ENCODE data around the gene NCS1.
"Not testable (repeated sequence)": the region's sequence is repeated elsewhere in the genome, so short reads cannot be mapped to it uniquely, and the experiment has no call there.

The NCS1 gene

DNA sequence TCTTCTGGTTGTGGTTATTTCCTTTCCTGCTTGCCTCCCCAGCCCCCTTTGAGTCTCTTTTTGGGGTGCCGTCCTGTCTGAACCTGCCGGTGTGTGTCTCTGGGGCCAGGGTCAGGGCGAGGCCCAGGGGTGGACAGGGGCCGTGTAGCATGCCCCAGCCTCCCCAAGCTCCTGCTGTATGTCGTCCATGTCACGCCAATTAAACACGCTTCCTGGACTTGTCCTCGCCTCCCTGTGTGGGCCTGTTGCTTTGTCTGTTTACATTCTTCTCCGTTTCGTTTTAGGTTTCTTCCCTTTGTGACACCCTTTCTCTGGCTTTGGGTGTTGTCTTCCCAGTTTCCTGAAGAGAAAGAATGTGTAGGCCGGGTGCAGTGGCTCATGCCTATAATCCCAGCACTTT lies 64.9 kb downstream of the NCS1 start:
- no peak for DNase-seq (ENCODE audit: low read depth, low spot score)

DNA sequence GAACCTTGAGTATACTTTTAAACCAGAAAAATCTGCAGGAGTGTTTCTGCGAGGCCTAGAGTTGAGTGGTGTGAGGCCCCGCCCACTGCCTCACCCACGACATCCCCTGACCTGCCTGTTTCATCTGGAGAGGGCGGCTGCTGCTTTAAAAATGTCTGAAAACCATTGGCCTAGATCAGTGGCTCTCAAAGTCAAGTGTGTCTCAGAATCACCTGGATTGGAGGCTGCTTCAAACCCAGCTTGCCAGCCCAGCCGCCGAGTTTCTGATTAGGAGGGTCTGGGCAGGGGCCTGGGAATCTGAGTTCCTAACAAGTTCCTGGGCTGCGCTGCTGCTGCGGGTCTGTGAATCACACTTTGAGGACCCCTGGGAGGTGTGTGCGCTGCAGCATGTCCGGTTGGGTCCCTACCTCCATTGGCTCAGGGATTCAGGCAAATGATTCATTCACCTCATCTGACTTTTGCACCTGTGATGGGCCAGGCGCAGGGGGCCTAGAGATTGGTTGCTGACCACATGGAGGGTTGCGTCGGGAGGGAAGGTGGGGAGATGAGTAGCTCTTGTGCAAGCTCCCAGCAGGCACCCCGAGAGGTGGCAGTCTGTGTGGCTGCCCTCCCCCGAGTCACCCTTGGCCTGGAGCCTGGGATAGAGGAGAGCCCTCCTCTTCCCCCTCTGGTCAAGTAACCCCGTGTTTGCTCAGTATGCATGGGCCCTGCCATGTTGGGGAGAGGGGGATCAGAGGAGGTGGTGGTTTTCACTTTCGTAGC lies 65.7 kb downstream of the NCS1 start:
- no peak for DNase-seq (ENCODE audit: low read depth, low spot score)

DNA sequence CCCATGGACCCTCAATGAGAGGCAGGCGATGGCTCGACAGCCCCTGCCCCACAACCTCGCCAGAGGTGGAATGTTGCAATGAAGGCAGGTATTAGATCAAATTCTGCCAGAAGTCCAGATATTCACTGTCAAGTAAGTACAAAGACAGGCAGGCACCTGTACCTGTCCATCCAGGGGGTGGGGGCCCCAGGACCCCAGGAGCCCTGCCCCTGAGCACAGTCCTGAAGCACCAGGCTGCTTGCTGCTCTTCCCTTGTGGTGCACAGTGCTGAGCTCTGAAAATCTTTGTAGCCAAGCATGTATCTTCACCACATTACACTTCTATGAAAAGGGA lies 67.1 kb downstream of the NCS1 start:
- no peak for DNase-seq (ENCODE audit: low read depth, low spot score)

DNA sequence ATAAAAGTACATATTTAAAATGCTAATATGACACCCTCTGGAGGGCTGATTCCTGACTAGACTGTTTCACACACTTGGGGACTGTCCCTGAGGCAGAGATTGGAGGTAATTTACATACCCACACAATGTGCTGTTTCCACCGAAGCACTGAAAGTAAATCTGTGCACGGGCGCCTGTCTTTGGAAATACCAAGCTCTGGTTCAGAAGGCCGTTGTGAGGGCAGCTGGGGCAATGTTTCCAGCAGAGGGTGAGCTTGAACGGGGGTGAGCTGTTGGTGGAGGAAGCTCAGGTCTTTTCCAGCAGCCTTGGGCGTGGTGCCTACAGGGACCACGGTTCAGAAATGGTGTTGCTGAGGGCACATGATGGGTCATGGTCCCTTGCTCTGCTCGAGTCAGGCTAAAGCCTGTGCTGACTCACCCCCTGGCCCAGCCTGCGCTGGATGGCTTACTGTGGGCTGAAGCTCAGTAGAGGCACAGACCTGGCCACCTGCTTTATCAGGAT lies 67.6 kb downstream of the NCS1 start:
- no peak for DNase-seq (ENCODE audit: low read depth, low spot score)

DNA sequence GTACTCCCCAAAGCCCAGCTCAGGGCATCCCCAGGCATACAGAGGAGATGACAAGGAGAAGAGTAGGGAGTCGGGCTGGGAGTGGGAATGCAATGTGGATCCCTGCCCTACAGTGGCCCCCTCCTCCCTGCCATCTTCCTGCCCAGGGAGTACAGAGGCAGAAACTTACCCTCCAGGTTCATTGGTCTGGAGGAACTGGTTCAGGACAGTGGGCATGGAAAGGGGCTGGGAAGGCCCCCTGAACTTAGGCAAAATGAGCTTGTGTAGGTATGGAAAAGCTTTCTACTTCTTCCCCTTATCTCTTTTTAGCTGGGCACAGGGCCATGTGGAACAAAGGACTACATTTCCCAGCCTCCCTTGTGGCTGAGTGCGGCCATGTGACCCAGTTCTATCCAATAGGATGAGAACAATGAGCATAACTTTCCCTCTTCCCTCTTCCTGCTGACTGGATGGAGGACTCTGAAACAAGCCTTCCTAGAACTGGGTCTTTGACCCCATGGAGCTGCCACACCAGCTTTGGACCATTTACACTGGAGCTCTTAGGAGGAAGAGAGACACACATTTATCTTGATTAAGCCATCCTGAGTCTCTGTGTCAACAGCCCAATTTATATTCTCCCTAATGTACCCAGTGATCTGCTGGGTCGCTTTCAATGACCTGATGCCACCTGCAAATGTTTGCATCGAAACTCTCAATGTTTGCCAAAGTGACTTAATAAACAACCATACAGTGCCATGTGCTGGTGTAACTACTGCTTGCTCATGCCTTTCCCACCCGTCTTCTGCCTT lies 68.4 kb downstream of the NCS1 start:
- DNase-seq (ENCODE audit: low read depth, low spot score): no peak

DNA sequence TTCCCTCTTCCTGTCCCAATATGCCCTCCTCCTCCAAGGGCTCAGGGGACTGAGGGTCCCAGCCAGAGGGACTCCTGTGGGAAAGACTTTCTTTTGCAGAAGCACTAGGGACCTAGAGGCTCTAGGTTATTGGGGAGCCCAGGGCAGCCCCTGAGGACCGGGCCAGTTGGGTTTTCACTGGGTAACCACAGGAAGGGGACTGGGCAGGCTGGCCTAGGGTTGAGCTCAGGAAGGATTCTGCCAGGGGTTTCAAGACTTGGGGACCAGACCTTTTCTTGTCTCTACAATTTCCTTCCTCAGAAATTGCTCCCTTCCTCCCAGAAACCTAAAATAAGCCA lies 69.0 kb downstream of the NCS1 start:
- no peak for DNase-seq (ENCODE audit: low read depth, low spot score)

DNA sequence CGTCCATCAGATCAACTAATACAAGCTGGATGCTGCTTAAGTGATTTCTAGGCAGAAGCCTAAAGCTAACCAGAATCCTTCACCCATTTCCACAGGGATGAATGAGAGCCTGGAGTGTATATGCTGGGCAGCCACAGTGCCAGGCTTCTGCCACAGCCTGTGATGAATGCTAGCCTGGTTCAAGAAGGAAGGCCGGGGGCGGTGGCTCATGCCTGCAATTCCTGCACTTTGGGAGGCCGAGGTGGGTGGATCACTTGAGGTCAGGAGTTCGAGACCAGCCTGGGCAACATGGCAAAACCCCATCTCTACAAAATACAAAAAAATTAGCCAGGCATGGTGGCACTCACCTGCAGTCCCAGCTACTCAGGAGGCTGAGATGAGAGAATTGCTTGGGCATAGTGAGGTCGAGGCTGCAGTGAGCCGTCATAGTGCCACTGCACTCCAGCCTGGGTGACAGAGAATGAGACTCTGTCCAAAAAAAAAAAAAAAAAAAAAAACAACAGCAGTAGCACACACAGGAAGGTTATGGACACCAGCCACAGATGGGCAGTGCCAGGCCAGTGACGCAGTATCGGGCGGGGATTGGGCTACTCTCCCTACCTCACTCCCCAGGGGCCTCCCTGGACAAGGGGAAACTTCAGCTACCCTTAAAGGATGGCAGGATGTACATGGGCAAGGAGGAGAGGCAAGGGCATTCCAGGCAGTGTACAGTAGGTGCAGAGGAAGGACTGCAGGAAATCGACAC lies 70.2 kb downstream of the NCS1 start:
- DNase-seq (ENCODE audit: low read depth, low spot score): no peak

DNA sequence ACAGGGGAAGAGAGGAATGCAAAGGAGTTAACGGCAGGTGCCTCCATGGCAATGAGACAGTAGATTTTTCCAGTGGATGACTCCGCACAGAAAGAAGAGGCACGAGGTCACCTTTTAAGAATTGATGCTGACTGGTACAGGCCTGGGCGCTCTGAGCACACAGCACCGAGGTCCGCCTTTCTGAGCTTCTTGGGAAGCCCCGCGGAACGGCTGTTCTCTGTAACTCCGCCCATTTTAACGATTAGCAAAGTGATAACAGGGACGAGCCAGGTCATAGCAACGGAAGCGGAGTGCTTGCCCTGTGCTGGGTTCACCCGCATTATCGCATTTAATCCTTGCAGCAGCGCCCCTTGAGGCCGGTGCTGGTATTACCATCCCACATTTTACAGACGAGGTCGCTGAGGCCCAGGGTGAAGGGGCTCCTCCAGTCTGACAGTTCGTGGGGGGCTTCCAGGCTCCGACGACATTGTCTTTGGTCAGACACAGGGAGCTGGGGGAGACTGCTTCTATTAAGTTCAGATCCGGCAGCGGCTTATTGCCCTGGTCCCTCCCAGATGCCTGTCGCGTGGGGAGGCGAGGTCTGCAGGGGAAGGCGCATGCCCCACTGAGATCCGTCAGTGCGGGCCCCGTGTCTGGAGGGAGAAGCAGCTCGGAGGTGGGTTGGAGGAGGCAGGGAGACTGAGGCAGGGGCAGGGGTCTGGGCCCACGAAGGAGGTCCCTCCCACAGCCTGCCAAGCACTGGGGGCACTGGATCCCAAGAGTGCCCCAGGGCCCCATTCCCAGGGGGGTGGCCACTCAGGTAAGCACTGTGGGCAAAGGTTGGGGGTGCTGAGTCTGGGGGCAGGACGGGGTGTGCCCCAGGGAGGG lies 71.0 kb downstream of the NCS1 start:
- DNase-seq (ENCODE audit: low read depth, low spot score): no peak

DNA sequence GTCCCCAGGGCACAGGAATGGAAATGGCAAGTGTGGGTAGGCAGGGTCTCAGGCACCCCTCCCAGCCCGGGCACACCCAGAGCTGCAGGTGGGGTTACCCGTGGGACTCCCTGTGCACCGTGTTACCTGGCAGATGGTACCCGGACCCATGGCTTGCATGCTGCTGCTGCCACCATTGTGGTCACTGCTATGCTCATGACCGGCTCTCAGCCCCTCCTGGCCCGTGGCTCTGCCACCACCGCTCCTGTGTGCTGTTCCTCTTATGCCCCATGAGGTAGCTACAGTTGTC lies 71.6 kb downstream of the NCS1 start:
- DNase-seq (ENCODE audit: low read depth, low spot score): no peak

DNA sequence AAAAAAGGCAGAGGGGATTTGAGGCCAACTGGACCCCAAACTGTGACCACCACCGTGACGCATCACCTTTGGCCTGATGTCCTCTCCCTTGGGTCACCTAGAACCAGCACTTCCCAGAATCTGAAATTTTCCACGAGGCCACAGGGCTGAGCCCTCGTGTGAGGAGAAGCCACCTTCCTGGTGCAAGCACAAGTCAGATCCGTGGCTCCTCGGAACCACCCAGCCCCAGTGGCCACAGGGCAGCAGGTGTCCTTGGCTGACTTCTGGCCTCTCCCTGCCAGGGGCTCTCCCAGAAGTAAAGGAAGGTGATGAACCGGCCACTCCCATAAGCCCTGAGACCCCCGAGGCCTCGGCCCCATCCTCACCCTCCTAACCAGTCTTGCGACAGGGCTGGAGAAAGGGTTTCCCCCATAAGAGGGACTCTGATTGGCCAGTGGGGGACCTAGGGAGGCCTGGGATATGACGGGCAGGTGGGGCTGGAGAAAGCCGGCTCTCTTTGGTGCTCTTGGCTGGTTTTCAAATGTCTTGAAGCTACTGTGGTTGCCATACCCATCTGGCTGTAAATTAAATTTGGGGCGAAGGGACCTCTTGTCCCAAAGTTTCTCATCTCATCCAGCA lies 72.5 kb downstream of the NCS1 start:
- DNase-seq (ENCODE audit: low read depth, low spot score): no peak

DNA sequence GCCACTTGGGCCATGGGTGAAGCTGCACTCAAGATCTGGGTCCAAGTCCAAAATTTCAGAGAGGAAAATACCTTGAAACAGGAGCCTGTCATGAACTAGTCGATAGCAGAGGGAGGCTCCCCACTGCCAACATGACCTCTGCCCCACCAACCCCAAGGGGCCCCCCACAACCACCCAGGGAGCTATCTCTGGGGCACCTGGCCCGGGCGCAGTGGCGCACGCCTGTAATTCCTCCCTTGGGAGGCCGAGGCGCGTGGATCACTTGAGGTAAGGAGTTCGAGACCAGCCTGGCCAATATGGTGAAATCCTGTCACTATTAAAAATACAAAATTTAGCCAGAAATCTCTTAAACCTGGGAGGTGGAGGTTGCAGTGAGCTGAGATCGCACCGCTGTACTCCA lies 73.3 kb downstream of the NCS1 start:
- no peak for DNase-seq (ENCODE audit: low read depth, low spot score)

DNA sequence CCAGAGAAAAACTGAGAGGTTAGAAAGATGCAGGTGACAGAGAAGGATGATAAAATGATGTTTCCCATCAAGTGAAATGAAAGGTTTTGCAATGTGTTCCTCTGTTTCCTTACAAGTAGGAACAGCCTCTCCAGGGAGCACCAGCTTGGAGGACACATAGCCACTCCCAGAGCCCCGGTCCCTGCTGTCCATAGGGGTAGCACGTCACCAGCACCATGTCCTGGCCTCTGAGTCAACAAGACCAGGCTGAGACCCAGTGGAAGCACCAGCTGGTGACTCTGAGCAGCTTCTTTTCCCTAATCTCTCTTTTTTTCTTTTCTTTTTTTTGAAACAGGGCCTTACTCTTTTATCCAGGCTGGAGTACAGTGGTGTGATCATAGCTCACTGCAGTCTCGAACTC lies 73.9 kb downstream of the NCS1 start:
- no peak for DNase-seq (ENCODE audit: low read depth, low spot score)

DNA sequence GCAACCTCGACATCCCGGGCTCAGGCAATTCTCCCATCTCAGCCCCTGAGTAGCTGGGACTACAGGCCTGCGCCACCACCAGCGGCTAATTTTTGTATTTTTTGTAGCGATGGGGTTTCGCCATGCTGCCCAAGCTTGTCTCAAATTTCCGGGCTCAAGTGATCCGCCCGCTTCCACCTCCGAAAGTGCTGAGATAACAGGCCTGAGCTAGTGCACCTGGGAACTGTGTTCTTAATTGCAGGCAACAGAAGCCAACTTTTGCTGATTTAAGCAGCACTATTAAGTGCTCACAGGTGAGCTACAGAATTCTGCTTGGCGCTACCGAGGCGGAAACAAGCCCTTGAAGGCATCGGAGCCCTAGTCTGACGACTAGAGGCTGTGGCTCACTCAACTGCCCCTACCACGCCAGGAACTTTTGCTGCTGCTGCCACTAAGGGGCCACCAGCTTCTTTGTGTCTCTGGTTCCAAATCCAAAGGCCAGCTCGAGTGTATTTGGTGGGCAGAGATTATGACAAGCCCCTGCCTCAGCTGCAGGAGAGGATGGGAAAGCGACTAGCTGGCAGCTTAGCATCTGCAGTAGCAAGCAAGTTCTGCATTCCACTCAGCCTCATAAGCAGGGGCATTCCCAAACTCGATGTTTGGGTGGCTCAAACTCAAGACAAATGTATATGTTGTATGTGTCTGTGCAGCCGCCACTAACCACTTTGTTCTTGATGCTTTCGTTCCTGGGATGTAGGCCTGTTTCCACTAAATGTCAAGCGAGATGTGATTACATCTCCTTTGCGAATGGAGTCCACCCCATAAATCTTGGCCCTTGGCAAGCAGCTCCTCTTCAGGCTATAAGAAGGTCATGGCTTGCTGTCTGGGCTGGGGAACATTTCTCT lies 82.8 kb downstream of the NCS1 start:
- no peak for DNase-seq (ENCODE audit: low read depth, low spot score)

DNA sequence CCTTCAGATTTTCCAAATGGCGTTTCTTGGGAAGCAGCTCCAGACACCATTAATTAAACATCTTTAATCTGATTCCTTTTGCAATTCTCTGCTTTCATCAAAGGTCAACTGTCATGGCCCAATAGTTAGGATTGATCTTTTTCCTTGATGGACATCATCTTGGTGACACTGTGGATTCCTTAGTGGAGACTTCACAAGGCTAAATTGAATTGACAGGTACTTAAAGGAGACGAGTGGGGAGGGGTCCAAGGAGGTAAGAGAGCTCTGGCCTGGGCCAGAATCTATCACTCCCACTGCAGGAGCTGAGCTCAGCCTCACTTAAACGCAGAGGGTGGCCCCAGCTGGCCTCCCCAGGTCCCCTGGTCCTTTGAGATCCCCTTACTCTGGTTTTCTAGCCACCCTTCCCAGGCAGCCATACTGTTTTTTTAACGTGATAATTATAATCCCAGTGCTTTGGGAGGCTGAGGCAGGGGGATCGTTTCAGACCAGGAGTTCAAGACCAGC lies 83.5 kb downstream of the NCS1 start:
- DNase-seq (ENCODE audit: low read depth, low spot score): no peak

DNA sequence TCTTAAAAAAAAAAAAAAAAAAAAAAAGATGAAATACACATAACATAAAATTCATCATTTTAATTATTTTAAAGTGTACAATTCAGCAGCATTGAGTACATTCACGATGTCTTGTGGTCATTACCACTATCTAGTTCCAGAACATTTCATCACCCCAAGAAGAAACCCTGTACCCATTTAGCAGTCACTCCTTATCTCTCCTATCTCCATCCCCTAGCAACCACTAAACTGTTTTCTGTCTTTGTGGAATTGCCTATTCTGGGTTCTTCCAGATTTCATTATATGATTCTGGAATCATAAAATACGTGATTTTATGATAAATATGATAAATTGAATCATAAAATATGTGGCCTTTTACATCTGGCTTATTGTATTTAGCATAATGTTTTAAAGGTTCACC lies 84.4 kb downstream of the NCS1 start:
- DNase-seq (ENCODE audit: low read depth, low spot score): no peak

DNA sequence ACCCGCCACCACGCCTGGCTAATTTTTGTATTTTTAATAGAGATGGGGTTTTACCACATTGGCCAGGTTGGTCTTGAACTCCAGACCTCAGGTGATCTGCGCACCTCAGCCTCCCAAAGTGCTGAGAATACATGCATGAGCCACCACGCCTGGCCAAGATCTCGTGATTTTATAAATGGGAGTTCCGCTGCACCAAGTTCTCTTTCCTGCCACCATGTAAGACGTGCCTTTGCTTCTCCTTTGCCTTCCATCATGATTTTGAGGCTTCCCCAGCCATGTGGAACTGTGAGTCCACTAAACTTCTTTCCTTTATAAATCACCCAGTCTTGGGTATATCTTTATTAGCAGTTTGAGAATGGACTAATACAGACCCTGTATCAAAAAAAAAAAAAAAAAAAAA lies 85.9 kb downstream of the NCS1 start:
- not testable (repeated sequence) for DNase-seq (ENCODE audit: low read depth, low spot score)

DNA sequence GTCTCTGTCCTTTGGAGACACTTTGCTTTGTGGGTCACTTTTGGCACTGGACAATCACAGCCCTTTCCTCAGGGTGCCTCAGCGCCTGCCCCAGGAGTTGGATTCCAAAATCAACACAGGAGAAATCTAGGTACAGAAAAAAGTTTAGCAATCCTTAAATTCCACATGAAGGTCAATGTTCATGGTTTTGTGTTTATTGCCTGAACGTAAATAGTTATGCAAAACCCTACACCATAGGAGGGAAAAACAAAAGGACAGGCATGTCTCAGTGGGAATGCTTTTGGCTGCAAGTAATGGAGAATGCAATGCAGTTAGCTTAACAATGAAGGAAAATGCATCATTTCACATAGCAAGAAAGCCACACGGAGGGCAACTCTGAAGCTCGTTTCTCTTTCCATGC lies 86.8 kb downstream of the NCS1 start:
- no peak for DNase-seq (ENCODE audit: low read depth, low spot score)

DNA sequence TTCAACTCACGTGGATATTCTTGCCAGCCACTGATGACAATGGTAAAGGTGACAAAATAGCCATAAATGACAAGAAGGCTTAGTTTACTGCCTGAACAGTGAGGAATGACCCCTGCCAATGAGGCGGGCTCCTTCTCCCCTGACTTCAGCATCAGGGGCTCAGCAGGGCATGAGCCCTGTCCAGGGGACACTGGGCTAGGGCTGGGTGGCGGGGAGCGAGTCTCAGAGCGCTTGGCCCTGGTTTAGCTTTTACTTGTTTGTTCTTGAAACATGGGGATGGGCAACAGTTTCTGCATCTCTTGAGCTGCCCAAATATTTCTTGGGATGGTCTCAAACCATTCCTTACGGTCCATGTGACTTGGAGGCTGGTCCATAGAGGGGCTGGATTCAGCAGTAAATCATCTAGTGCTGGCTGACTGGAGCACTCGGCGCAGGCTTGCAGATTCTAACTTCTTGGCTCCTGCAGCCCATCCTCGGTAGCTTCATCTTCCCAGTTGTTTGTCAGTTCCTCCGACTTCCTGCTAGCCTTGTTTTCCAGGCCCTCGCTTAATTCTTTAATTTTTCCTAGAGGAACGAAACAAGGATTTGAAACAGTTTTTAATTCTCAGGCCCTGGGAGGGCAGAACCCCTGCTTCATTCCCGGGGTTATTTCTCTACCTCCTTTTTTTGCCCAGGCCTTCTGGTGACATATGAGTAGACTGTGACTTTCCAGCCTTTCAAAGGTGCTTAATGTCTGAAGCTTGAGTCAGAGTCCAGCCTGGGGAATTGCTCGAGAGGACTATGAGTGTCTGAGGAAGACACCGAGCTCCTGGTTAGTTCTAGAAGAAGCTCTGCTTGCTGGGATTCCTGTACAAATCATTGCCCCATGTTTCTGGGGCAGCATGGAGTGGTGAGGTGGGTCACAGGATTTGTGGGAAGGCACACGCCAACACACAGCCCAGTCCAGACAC lies 88.9 kb downstream of the NCS1 start:
- no peak for DNase-seq (ENCODE audit: low read depth, low spot score)
